PC-3 (cell line): ENCODE measurements around the gene SSH3. TPM values are rescaled to one million over a fixed set of nuclear protein-coding genes. Genes with fewer than 3 reads are reported as not detected.
"Not testable (repeated sequence)": the region's sequence is repeated elsewhere in the genome, so short reads cannot be mapped to it uniquely, and the experiment has no call there.

Experiments used
- ATAC-seq: fragments of 200-7000 bp; cut with Tn5 transposase; 2 replicates; pipeline ENCODE4 v1.9.1; 2020; ENCODE audit warnings: mild to moderate bottlenecking, moderate library complexity
- BruUV-seq: library from RNA; stranded (reverse); fragments of 400-500 nt; replicated peaks from 2 replicates; lab custom pipeline; 2021; lab: Mats Ljungman, UMichigan
- CTCF ChIA-PET: fragments of 300-600 bp; sonication (Branson Sonifier 250); formaldehyde crosslinking; loops from one replicate; lab custom pipeline; 2022; ENCODE audit warnings: antibody characterized with exemption; lab: Charles Lee
- POLR2A ChIA-PET: fragments of 300-600 bp; sonication (Branson Sonifier 250); formaldehyde crosslinking; loops from one replicate; lab custom pipeline; 2022; ENCODE audit warnings: antibody characterized with exemption; ENCODE audit not compliant: unreplicated experiment; lab: Charles Lee
- DNase-seq: peaks from one replicate; pipeline ENCODE4 v3.0.0-alpha.2; 2015
- H2AFZ ChIP-seq: fragments of 300-600 bp; sonication (generic); 2 replicates; pipeline ENCODE4 v1.6.0; 2016; ENCODE audit warnings: antibody characterized with exemption, low read length
- H3F3A ChIP-seq: fragments of 300-600 bp; sonication (generic); one replicate; pipeline ENCODE4 v1.6.0; 2017; ENCODE audit warnings: antibody characterized with exemption, low read length, control low read depth, mild to moderate bottlenecking; ENCODE audit not compliant: unreplicated experiment
- H3K27ac ChIP-seq: fragments of 300-600 bp; sonication (generic); 2 replicates; pipeline ENCODE4 v1.5.1; 2016; ENCODE audit warnings: mild to moderate bottlenecking, low read length
- H3K27me3 ChIP-seq: fragments of 300-600 bp; sonication (generic); 2 replicates; pipeline ENCODE4 v1.6.1; 2016; ENCODE audit warnings: low read length, mixed read lengths
- H3K36me3 ChIP-seq: fragments of 300-600 bp; sonication (generic); 2 replicates; pipeline ENCODE4 v1.6.1; 2016; ENCODE audit warnings: low read depth, mixed run types, low read length, mixed read lengths
- H3K4me1 ChIP-seq: fragments of 300-600 bp; sonication (generic); 2 replicates; pipeline ENCODE4 v1.5.1; 2016; ENCODE audit warnings: low read length; ENCODE audit not compliant: insufficient read depth
- H3K4me2 ChIP-seq: fragments of 300-600 bp; sonication (generic); 2 replicates; pipeline ENCODE4 v1.6.0; 2016; ENCODE audit warnings: low read length
- H3K4me3 ChIP-seq: fragments of 300-600 bp; sonication (generic); 2 replicates; pipeline ENCODE4 v1.5.1; 2016; ENCODE audit warnings: mild to moderate bottlenecking, low read length, mixed read lengths
- H3K79me2 ChIP-seq: fragments of 300-600 bp; sonication (generic); 2 replicates; pipeline ENCODE4 v1.6.1; 2017; ENCODE audit warnings: low read length, mixed read lengths
- H3K9ac ChIP-seq: fragments of 300-600 bp; sonication (generic); 2 replicates; pipeline ENCODE4 v1.6.0; 2016; ENCODE audit warnings: mild to moderate bottlenecking, low read length
- H3K9me2 ChIP-seq: fragments of 300-600 bp; sonication (generic); replicated peaks from 2 replicates; pipeline ENCODE4 v1.6.1; 2016; ENCODE audit warnings: mixed run types, low read length, mixed read lengths
- H3K9me3 ChIP-seq: fragments of 300-600 bp; sonication (generic); 2 replicates; pipeline ENCODE4 v1.6.1; 2016; ENCODE audit warnings: low read length, mixed read lengths
- H4K20me1 ChIP-seq: fragments of 300-600 bp; sonication (generic); 2 replicates; pipeline ENCODE4 v1.6.1; 2016; ENCODE audit warnings: low read length, mixed read lengths
- EZH2 ChIP-seq: fragments of 300-600 bp; sonication (generic); IDR thresholded peaks from one replicate; pipeline ENCODE4 v1.6.1; 2017; ENCODE audit warnings: antibody characterized with exemption, mild to moderate bottlenecking, low read length; ENCODE audit not compliant: unreplicated experiment
- EZH2phosphoT487 ChIP-seq: fragments of 300-600 bp; sonication (generic); IDR thresholded peaks from 2 replicates; pipeline ENCODE4 v1.6.1; 2018; ENCODE audit warnings: mild to moderate bottlenecking, antibody characterized with exemption, low read length, borderline replicate concordance
- intact Hi-C: fragments of 100-400 bp; cut with micrococcal nuclease; formaldehyde crosslinking; loops from 2 replicates; pipeline ENCODE4 v1.9.0; 2023
- total RNA-seq: library from RNA; depleted of rRNA; stranded (reverse); fragments of >200 nt; gene quantifications from 2 replicates; pipeline ENCODE4 v1.2.3, GENCODE V29; 2014
- TF ChIP-seq, protein P1 (sequence below): fragments of 300-600 bp; sonication (generic); conservative IDR thresholded peaks from 2 replicates; pipeline ENCODE4 v1.5.1; 2017; ENCODE audit warnings: antibody characterized with exemption, low read depth, mild to moderate bottlenecking, low read length

The SSH3 gene
- total RNA-seq, 1 experiment from 2014 or later = 35.1 TPM

DNA sequence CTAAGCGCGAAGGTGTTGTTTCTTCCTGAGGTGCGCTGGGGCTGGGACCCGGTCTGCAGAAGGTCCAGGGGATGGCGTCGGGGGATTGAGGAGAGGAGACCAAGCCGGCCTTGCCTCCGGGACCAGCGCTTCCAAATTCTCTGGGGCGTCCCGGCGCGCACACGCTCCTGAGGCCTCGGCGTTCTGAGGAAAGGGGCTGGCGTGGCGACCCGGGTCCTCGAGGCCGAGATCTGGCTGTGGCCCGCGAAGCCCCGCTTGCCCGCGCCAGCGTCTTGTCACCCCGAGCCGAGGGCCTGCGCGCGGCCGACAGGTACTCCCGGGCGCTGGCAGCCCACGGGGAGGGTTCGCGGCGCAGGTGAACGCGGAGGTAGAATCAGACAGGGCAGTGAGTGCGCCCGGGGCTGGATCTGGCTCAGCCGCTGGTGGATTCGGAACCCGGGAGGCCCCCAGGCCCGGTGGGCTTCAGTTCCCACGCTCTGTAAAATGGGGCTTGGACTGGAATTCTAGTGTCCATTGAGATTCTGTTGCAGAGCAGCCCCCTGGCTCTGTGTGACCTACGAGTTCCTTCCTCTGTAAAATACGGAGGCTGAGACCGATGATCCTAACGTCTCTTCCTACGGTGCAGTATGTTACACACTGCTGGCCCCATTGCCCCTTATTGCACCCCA lies 14.7 kb downstream of the SSH3 start:
- Histone ChIP-seq H3K79me2 (peaks cover 21% of the 10 kb centered on the region), H3K36me3 (no peaks in the 10 kb centered on the region), H3K4me3 (peak overlapping the region; percentile 75), H3K4me2 (peak overlapping the region; percentile 99), H3K27me3 (no peaks in the 10 kb centered on the region), H2AFZ (peak overlapping the region; percentile 84), H3K4me1 (peaks cover 19% of the 10 kb centered on the region), H4K20me1 (no peaks in the 10 kb centered on the region), H3K9me2 (no peaks in the 10 kb centered on the region), H3K9me3 (no peaks in the 10 kb centered on the region), H3K27ac (peak overlapping the region; percentile 78), H3K9ac (peak overlapping the region; percentile 80), H3F3A (no peaks in the 10 kb centered on the region)
- TSS peak; percentile 22 for BruUV-seq
- DNase-seq (peak; percentile 33), ATAC-seq (peak; percentile 39)
- ChIA-PET POLR2A (interaction anchor here (0.6 to 0.8 kb wide), 4 partner anchors 13 to 55 kb away, joined by 3 to 5 read pairs (median 5); partner anchors contain the start of gene GRK2), CTCF (interaction anchor here (0.6 to 2.2 kb wide), 8 partner anchors 15 to 263 kb away, joined by 3 to 25 read pairs (median 8); partner anchors contain the start of gene SSH3)
- intact Hi-C loops = loop anchor here (1.0 to 5.0 kb wide), 5 partner anchors 28 to 236 kb away; no protein-coding TSS in a partner anchor
- no peak for TF ChIP-seq EZH2phosphoT487
- TF ChIP-seq, protein P1, sequence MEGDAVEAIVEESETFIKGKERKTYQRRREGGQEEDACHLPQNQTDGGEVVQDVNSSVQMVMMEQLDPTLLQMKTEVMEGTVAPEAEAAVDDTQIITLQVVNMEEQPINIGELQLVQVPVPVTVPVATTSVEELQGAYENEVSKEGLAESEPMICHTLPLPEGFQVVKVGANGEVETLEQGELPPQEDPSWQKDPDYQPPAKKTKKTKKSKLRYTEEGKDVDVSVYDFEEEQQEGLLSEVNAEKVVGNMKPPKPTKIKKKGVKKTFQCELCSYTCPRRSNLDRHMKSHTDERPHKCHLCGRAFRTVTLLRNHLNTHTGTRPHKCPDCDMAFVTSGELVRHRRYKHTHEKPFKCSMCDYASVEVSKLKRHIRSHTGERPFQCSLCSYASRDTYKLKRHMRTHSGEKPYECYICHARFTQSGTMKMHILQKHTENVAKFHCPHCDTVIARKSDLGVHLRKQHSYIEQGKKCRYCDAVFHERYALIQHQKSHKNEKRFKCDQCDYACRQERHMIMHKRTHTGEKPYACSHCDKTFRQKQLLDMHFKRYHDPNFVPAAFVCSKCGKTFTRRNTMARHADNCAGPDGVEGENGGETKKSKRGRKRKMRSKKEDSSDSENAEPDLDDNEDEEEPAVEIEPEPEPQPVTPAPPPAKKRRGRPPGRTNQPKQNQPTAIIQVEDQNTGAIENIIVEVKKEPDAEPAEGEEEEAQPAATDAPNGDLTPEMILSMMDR = no peak
- no peak for TF ChIP-seq EZH2

DNA sequence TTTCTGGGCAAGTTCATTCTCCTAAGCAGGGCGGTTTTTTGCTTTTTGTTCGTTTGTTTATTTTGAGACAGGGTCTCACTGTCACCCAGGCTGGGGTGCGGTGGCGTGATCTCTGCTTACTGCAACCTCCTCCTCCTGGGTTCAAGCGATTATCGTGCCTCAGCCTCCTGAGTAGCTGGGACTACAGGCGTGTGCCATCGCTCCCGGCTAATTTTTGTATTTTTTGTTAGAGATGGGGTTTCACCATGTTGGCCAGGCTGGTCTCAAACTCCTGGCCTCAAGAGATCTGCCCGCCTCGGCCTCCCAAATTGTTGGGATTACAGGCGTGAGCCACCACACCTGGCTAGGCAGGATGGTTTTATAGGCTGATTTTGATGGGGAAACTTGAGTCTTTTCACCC lies 15.5 kb downstream of the SSH3 start:
- H3K27me3 ChIP-seq, POLR2A ChIA-PET, H4K20me1 ChIP-seq, H3K9me3 ChIP-seq, H3K36me3 ChIP-seq, ATAC-seq, BruUV-seq, H3K9me2 ChIP-seq, H2AFZ ChIP-seq, DNase-seq, H3K27ac ChIP-seq, H3F3A ChIP-seq: not testable (repeated sequence)
- H3K4me3 ChIP-seq = peak overlapping the region; percentile 75
- peaks cover 12% of the 10 kb centered on the region; the same call in 1 of the 2 replicates for H3K4me1 ChIP-seq
- peak overlapping the region; percentile 80; the same call in 1 of the 2 replicates for H3K9ac ChIP-seq
- peaks cover 21% of the 10 kb centered on the region for H3K79me2 ChIP-seq
- intact Hi-C loops = loop anchor here (5.0 kb wide), 1 partner anchor 237 kb away; no protein-coding TSS in a partner anchor
- peak overlapping the region; percentile 99 for H3K4me2 ChIP-seq
- CTCF ChIA-PET = interaction anchor here (0.6 to 2.2 kb wide), 2 partner anchors 27 to 88 kb away, joined by 7 to 12 read pairs; no protein-coding TSS in a partner anchor

DNA sequence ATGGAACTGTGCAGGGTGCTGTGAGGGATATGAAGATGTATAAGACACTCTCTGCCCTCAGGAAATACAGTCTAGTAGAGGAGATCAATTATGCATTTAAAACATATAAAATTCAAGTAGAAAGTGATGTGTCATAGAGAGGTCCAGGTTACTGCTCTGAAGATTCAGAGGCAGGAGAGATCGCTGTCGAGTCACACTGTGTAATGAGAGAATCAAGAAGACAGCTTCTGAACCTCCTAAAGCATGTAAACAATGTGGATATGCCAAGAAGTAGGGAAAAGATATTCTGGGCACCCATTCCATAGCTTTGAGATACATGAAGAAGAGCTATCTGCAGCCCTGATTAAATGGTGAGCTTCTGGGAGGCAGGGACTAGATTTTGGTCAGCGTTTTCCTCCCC lies 16.7 kb downstream of the SSH3 start:
- Histone ChIP-seq H3K36me3 (no peaks in the 10 kb centered on the region), H2AFZ (no peak overlapping the region), H3K4me2 (no peak overlapping the region), H3F3A (no peaks in the 10 kb centered on the region), H4K20me1 (no peaks in the 10 kb centered on the region), H3K27ac (no peak overlapping the region), H3K9ac (no peak overlapping the region), H3K4me3 (no peak overlapping the region), H3K9me3 (no peaks in the 10 kb centered on the region), H3K27me3 (no peaks in the 10 kb centered on the region), H3K4me1 (peaks cover 12% of the 10 kb centered on the region; the same call in 1 of the 2 replicates), H3K9me2 (no peaks in the 10 kb centered on the region), H3K79me2 (peaks cover 21% of the 10 kb centered on the region)
- ChIA-PET POLR2A (no interaction called here), CTCF (no interaction called here)
- no TSS peak for BruUV-seq
- DNase-seq (peak; percentile 27), ATAC-seq (no peak)
- TF ChIP-seq EZH2 (no peak), EZH2phosphoT487 (no peak)
- TF ChIP-seq, protein P1 = no peak
- intact Hi-C loops = no loop called here
